Measurements from ENCODE around the gene TBC1D9.

Gene TBC1D9

DNA sequence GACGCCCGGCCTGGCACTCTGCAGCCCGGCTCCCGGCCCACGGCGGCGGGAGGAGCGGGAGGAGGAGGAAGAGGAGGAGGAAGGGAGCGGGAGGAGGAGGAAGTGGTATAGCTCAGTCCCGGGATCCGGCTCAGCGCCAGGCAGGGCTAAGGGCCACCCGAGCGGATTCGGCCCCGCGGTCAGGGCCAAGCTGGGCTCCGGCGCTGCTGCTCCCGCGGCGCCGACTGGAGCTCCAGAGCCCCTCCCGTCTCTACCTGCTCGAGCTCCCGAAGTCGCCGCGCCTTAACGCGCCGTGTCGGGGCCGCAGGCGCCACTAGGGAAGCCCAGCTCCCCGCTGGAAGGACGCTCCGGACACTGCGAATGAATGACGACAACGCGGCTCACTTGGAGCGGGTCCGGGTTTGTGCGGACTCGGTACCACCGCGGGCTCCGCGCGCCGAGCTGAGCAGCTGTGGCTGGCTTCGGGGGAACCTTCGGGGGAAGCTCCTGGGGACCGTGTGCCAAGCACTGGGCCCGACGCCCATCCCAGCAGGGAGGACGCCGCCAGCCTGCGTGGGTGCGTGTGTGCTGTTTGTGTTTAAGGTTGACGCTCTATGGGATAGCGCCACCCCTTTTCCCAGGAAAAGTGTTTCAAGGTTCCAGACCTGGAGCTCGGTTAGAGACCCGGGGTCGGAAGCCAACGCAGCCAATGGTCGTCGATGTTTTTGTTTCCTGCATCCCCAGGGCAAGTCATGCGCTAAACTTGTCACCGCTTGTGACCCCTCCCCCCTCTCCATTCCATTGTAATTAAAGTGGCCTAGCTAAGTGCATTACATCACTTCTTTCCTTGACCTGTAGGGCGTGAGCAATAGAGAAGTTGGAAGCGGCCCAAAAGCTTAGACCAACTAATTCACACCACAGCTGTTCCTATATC lies at the start of gene TBC1D9:
Gene TBC1D9 (minus strand): TSS at position 67 of the 913 bp plus-strand sequence. CDS start 340 bp downstream, outside the sequence.
- Histone ChIP-seq H3K4me2 (ENCODE audit: low read length) (peak within 1 kb of the TSS; percentile 72), H3K27ac (ENCODE audit: low read depth, low read length) (no peak within 1 kb of the TSS), H3K36me3 (ENCODE audit: control insufficient read depth, low read length) (no peaks in the 10 kb centered on the region), H3K4me1 (ENCODE audit: control insufficient read depth, low read length) (peaks cover 25% of the 10 kb centered on the region), H4K20me1 (ENCODE audit: control insufficient read depth, insufficient read depth, low read depth, low read length) (no peaks in the 10 kb centered on the region), H3K9me2 (replicated peaks; ENCODE audit: control insufficient read depth, low read length) (no peaks in the 10 kb centered on the region), H3F3A (ENCODE audit: control insufficient read depth, insufficient read depth) (peaks cover 7% of the 10 kb centered on the region; the same call in 1 of the 2 replicates), H3K9me3 (ENCODE audit: control insufficient read depth, insufficient read depth, low read length) (no peaks in the 10 kb centered on the region), H3K27me3 (ENCODE audit: control insufficient read depth, low read length) (peaks cover 3% of the 10 kb centered on the region; the same call in 1 of the 2 replicates), H3K4me3 (ENCODE audit: low read length) (peak within 1 kb of the TSS; percentile 74), H3K79me2 (ENCODE audit: control insufficient read depth, low read length) (no peaks in the 10 kb centered on the region)
- TF ChIP-seq, protein P1, sequence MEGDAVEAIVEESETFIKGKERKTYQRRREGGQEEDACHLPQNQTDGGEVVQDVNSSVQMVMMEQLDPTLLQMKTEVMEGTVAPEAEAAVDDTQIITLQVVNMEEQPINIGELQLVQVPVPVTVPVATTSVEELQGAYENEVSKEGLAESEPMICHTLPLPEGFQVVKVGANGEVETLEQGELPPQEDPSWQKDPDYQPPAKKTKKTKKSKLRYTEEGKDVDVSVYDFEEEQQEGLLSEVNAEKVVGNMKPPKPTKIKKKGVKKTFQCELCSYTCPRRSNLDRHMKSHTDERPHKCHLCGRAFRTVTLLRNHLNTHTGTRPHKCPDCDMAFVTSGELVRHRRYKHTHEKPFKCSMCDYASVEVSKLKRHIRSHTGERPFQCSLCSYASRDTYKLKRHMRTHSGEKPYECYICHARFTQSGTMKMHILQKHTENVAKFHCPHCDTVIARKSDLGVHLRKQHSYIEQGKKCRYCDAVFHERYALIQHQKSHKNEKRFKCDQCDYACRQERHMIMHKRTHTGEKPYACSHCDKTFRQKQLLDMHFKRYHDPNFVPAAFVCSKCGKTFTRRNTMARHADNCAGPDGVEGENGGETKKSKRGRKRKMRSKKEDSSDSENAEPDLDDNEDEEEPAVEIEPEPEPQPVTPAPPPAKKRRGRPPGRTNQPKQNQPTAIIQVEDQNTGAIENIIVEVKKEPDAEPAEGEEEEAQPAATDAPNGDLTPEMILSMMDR (IDR thresholded peaks at IDR 0.05; ENCODE audit: low read depth, low read length, poor library complexity, severe bottlenecking), result no peak
- TF ChIP-seq EZH2phosphoT487 (IDR thresholded peaks at IDR 0.05; ENCODE audit: borderline replicate concordance, low read length), result no peak

DNA sequence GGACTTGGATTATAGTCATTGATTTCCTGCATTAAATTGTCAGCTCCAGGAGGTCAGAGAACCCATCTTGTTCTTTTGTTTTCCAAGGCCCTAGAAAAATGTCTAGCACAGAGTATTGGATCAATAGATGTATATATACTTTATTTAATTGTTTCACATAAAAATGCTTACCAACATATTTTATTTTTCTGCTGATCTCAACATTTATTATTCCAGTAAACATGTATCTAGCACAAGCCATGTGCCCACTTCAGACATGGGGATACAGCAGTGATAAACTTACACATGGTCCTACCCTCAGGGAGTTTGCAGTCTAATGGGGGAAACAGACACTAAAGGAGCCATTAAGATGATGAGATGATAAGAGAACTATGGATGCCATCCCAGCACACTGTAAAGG lies 49.1 kb upstream of the TBC1D9 start:
- Histone ChIP-seq H3K4me3 (ENCODE audit: low read length) (no peak overlapping the region), H3K36me3 (ENCODE audit: control insufficient read depth, low read length) (0 out of 2 replicates have a peak, but pooled peaks cover 3% of the 10 kb centered on the region), H3K9me2 (replicated peaks; ENCODE audit: control insufficient read depth, low read length) (no peaks in the 10 kb centered on the region)

DNA sequence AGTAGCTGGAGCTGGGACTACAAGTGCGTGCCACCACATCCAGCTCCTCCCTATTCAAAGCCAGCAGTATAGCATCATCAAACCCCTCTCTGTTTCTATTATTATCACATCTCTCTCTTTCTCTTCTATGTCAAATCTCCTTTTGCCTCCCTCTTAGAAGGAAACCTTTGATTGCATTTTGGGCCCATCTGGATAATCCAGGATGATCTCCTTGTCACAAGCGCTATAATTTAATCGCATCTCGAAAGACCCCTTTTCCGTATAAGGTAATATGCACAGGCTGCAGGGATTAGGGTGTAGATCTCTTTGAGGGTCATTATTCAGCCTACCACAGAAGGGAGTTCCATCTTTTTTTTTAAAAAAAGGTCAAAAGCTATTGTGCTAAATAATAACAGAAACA lies 46.4 kb upstream of the TBC1D9 start:
- Histone ChIP-seq H3K4me1 (ENCODE audit: control insufficient read depth, low read length) (peaks cover 87% of the 10 kb centered on the region), H4K20me1 (ENCODE audit: control insufficient read depth, insufficient read depth, low read depth, low read length) (no peaks in the 10 kb centered on the region), H3K27me3 (ENCODE audit: control insufficient read depth, low read length) (no peaks in the 10 kb centered on the region), H3K9me3 (ENCODE audit: control insufficient read depth, insufficient read depth, low read length) (peaks cover 2% of the 10 kb centered on the region; the same call in 1 of the 2 replicates), H3K27ac (ENCODE audit: low read depth, low read length) (0 out of 2 replicates have a peak overlapping the region, but pooled peaks have one; percentile 58), H3K4me2 (ENCODE audit: low read length) (peak overlapping the region; percentile 6; the same call in 1 of the 2 replicates), H3K4me3 (ENCODE audit: low read length) (no peak overlapping the region), H3K79me2 (ENCODE audit: control insufficient read depth, low read length) (no peaks in the 10 kb centered on the region), H3F3A (ENCODE audit: control insufficient read depth, insufficient read depth) (peaks cover 18% of the 10 kb centered on the region), H3K9me2 (replicated peaks; ENCODE audit: control insufficient read depth, low read length) (no peaks in the 10 kb centered on the region), H3K36me3 (ENCODE audit: control insufficient read depth, low read length) (0 out of 2 replicates have a peak, but pooled peaks cover 3% of the 10 kb centered on the region)
- no peak for TF ChIP-seq EZH2phosphoT487 (IDR thresholded peaks at IDR 0.05; ENCODE audit: borderline replicate concordance, low read length)
- TF ChIP-seq, protein P1 (IDR thresholded peaks at IDR 0.05; ENCODE audit: low read depth, low read length, poor library complexity, severe bottlenecking), result no peak

More for the DNA sequence above, 49.1 kb upstream of the TBC1D9 start:
- Histone ChIP-seq H4K20me1 (ENCODE audit: control insufficient read depth, insufficient read depth, low read depth, low read length) (no peaks in the 10 kb centered on the region), H3K4me1 (ENCODE audit: control insufficient read depth, low read length) (peaks cover 97% of the 10 kb centered on the region), H3K9me3 (ENCODE audit: control insufficient read depth, insufficient read depth, low read length) (peaks cover 2% of the 10 kb centered on the region; the same call in 1 of the 2 replicates), H3K4me2 (ENCODE audit: low read length) (peak overlapping the region; percentile 29), H3F3A (ENCODE audit: control insufficient read depth, insufficient read depth) (peaks cover 30% of the 10 kb centered on the region), H3K79me2 (ENCODE audit: control insufficient read depth, low read length) (no peaks in the 10 kb centered on the region), H3K27me3 (ENCODE audit: control insufficient read depth, low read length) (no peaks in the 10 kb centered on the region), H3K27ac (ENCODE audit: low read depth, low read length) (no peak overlapping the region)
- TF ChIP-seq, protein P1 (IDR thresholded peaks at IDR 0.05; ENCODE audit: low read depth, low read length, poor library complexity, severe bottlenecking), result no peak
- no peak for TF ChIP-seq EZH2phosphoT487 (IDR thresholded peaks at IDR 0.05; ENCODE audit: borderline replicate concordance, low read length)

Measured in DOHH2 (cell line).